Osteocyte (in vitro differentiated cells): ENCODE data around the gene MAGEB16. TPM values are rescaled to one million over a fixed set of nuclear protein-coding genes. Genes with fewer than 3 reads are reported as not detected.

Source experiments
- DNase-seq: peaks from one replicate; pipeline ENCODE4 v3.0.0; 2021; ENCODE audit warnings: mixed read lengths; ENCODE audit not compliant: unreplicated experiment; ENCODE audit errors: extremely low spot score
- H3K27ac Mint-ChIP-seq: one replicate; pipeline ENCODE4 v1.8.0; 2021; ENCODE audit warnings: mild to moderate bottlenecking, mixed read lengths; ENCODE audit not compliant: unreplicated experiment
- H3K27me3 Mint-ChIP-seq: one replicate; pipeline ENCODE4 v1.8.0; 2021; ENCODE audit warnings: mixed read lengths; ENCODE audit not compliant: unreplicated experiment
- H3K36me3 Mint-ChIP-seq: one replicate; pipeline ENCODE4 v1.8.0; 2021; ENCODE audit warnings: mixed read lengths; ENCODE audit not compliant: unreplicated experiment
- H3K4me1 Mint-ChIP-seq: one replicate; pipeline ENCODE4 v1.8.0; 2021; ENCODE audit warnings: mixed read lengths; ENCODE audit not compliant: unreplicated experiment
- H3K4me3 Mint-ChIP-seq: one replicate; pipeline ENCODE4 v1.8.0; 2021; ENCODE audit warnings: mild to moderate bottlenecking, moderate library complexity, mixed read lengths; ENCODE audit not compliant: unreplicated experiment
- H3K9me3 Mint-ChIP-seq: one replicate; pipeline ENCODE4 v1.8.0; 2021; ENCODE audit warnings: mixed read lengths; ENCODE audit not compliant: unreplicated experiment
- total RNA-seq: library from RNA; stranded (reverse); gene quantifications from 2 replicates; pipeline ENCODE4 v1.2.1, GENCODE V29; 2021
- TF ChIP-seq, protein P1 (sequence below): fragments of 200-600 bp; sonication (generic); IDR thresholded peaks from 2 replicates; pipeline ENCODE4 v1.5.0; 2021; ENCODE audit warnings: antibody characterized with exemption, mild to moderate bottlenecking, moderate library complexity

MAGEB16 gene
- total RNA-seq, 1 donor from 2014 or later, result not detected

- DNase-seq, result no peak
- H3K4me3 Mint-ChIP-seq, result no peak overlapping the region
- no peak overlapping the region for H3K27ac Mint-ChIP-seq
- H3K4me1 Mint-ChIP-seq, result no peaks in the 10 kb centered on the region
- TF ChIP-seq, protein P1, sequence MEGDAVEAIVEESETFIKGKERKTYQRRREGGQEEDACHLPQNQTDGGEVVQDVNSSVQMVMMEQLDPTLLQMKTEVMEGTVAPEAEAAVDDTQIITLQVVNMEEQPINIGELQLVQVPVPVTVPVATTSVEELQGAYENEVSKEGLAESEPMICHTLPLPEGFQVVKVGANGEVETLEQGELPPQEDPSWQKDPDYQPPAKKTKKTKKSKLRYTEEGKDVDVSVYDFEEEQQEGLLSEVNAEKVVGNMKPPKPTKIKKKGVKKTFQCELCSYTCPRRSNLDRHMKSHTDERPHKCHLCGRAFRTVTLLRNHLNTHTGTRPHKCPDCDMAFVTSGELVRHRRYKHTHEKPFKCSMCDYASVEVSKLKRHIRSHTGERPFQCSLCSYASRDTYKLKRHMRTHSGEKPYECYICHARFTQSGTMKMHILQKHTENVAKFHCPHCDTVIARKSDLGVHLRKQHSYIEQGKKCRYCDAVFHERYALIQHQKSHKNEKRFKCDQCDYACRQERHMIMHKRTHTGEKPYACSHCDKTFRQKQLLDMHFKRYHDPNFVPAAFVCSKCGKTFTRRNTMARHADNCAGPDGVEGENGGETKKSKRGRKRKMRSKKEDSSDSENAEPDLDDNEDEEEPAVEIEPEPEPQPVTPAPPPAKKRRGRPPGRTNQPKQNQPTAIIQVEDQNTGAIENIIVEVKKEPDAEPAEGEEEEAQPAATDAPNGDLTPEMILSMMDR, result no peak
- peaks cover 31% of the 10 kb centered on the region for H3K9me3 Mint-ChIP-seq
- no peaks in the 10 kb centered on the region for H3K27me3 Mint-ChIP-seq
- H3K36me3 Mint-ChIP-seq, result no peaks in the 10 kb centered on the region
These were observed 2.3 kb downstream of the MAGEB16 start for GRCh38 chrX:35800474-35800873.

- TF ChIP-seq, protein P1, result no peak
- Mint-ChIP-seq H3K9me3 (peaks cover 20% of the 10 kb centered on the region), H3K27me3 (no peaks in the 10 kb centered on the region), H3K36me3 (no peaks in the 10 kb centered on the region), H3K27ac (no peak overlapping the region), H3K4me3 (no peak overlapping the region), H3K4me1 (no peaks in the 10 kb centered on the region)
- no peak for DNase-seq
These were observed 11.6 kb downstream of the MAGEB16 start for GRCh38 chrX:35809781-35810180.

GRCh38 chrX:35819241-35819640 lies 21.1 kb downstream of the MAGEB16 start:
- Mint-ChIP-seq H3K27ac (no peak overlapping the region), H3K4me3 (no peak overlapping the region), H3K4me1 (no peaks in the 10 kb centered on the region), H3K27me3 (no peaks in the 10 kb centered on the region), H3K36me3 (no peaks in the 10 kb centered on the region), H3K9me3 (peaks cover 16% of the 10 kb centered on the region)
- TF ChIP-seq, protein P1, result no peak
- no peak for DNase-seq

DNA sequence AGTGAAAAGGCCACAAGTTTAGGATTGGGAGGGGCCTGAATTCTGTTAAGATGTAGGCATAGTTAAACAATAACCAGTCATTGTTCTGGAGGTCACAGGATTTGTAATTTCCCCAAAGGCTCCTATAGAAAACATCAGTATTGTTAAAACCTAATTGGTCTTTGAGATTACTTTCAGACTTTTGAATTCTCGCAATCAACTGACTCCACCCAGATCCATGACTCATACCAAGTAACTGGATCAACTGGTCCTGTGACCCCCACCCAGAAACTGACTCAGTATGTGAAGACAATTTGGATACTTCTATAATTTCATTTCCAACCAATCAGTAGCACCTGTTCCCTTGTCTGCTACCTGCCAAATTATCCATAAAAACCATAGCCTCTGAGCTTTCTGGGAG lies 28.4 kb downstream of the MAGEB16 start:
- Mint-ChIP-seq H3K9me3 (peaks cover 24% of the 10 kb centered on the region), H3K27ac (no peak overlapping the region)

GRCh38 chrX:35829501-35829900 lies 31.4 kb downstream of the MAGEB16 start:
- H3K36me3 Mint-ChIP-seq, result no peaks in the 10 kb centered on the region

More for the DNA sequence above, 28.4 kb downstream of the MAGEB16 start:
- Mint-ChIP-seq H3K4me3 (no peak overlapping the region), H3K27me3 (no peaks in the 10 kb centered on the region), H3K36me3 (no peaks in the 10 kb centered on the region), H3K4me1 (no peaks in the 10 kb centered on the region)
- TF ChIP-seq, protein P1, result no peak
- DNase-seq, result no peak

More at GRCh38 chrX:35829501-35829900, 31.4 kb downstream of the MAGEB16 start:
- Mint-ChIP-seq H3K27me3 (no peaks in the 10 kb centered on the region), H3K9me3 (peaks cover 25% of the 10 kb centered on the region), H3K4me1 (no peaks in the 10 kb centered on the region), H3K4me3 (no peak overlapping the region), H3K27ac (no peak overlapping the region)
- TF ChIP-seq, protein P1, result no peak
- DNase-seq, result no peak
